CD14-positive monocyte (primary cell): ENCODE results near the gene KCNJ10. TPM values are rescaled to one million over a fixed set of nuclear protein-coding genes. Genes with fewer than 3 reads are reported as not detected.

Experiments used
- DNase-seq, 3 donors: peaks; one replicate each; pipeline ENCODE4 v3.0.0-alpha.2; 2011 to 2022
- H2AFZ ChIP-seq: 2 replicates; pipeline ENCODE4 v1.6.0; 2012; ENCODE audit warnings: mild to moderate bottlenecking, low read depth, low read length, inconsistent platforms; ENCODE audit not compliant: insufficient read depth, poor library complexity, severe bottlenecking
- H3K27ac ChIP-seq, 2 donors: 1 replicate in 1 of 2; 2 replicates in 1 of 2; pipeline ENCODE4 v1.5.1; 2012 to 2013; ENCODE audit warnings: low read length in 2 of 2, control low read depth in 1 of 2, inconsistent platforms in 1 of 2, low read depth in 1 of 2, mild to moderate bottlenecking in 1 of 2
- H3K27me3 ChIP-seq, 2 donors: one replicate each; pipeline versions ENCODE4 v1.6.0 to v1.6.1; 2011 to 2013; ENCODE audit warnings: low read length in 2 of 2; ENCODE audit not compliant: control insufficient read depth in 2 of 2, insufficient read depth in 2 of 2
- H3K36me3 ChIP-seq, 2 donors: replicated peaks in 1 of 2; 1 replicate in 1 of 2; 2 replicates in 1 of 2; pipeline versions ENCODE4 v1.5.1 to v1.6.1; 2012 to 2013; ENCODE audit warnings: low read length in 2 of 2, control low read depth in 1 of 2, inconsistent platforms in 1 of 2, mild to moderate bottlenecking in 1 of 2; ENCODE audit not compliant: insufficient read depth in 2 of 2, control insufficient read depth in 1 of 2
- H3K4me1 ChIP-seq, 2 donors: 1 replicate in 1 of 2; 2 replicates in 1 of 2; pipeline versions ENCODE4 v1.5.1 to v1.6.1; 2012 to 2013; ENCODE audit warnings: low read length in 2 of 2, control low read depth in 1 of 2, inconsistent platforms in 1 of 2, mild to moderate bottlenecking in 1 of 2, moderate library complexity in 1 of 2; ENCODE audit not compliant: insufficient read depth in 2 of 2, control insufficient read depth in 1 of 2
- H3K4me2 ChIP-seq: replicated peaks from 2 replicates; pipeline ENCODE3; 2012; ENCODE audit warnings: low read length, moderate library complexity, mild to moderate bottlenecking; ENCODE audit not compliant: poor library complexity, severe bottlenecking; ENCODE audit errors: extremely low read depth
- H3K4me3 ChIP-seq, 3 experiments: fragments of 200-600 bp in 1 of 3; sonication (generic) in 1 of 3; replicated peaks in 1 of 3; 1 replicate in 2 of 3; 2 replicates in 1 of 3; pipeline ENCODE4 v1.5.1; 2011 to 2013; ENCODE audit warnings: low read length in 3 of 3, mild to moderate bottlenecking in 3 of 3, control low read depth in 2 of 3, low read depth in 2 of 3, inconsistent platforms in 1 of 3, moderate library complexity in 1 of 3
- H3K79me2 ChIP-seq: 2 replicates; pipeline ENCODE4 v1.6.0; 2012; ENCODE audit warnings: mild to moderate bottlenecking, control low read depth, inconsistent platforms, low read length, moderate library complexity; ENCODE audit not compliant: insufficient read depth
- H3K9ac ChIP-seq: 2 replicates; pipeline ENCODE4 v1.6.0; 2017; ENCODE audit warnings: low read length, mild to moderate bottlenecking; ENCODE audit not compliant: insufficient read depth, poor library complexity, severe bottlenecking
- H3K9me3 ChIP-seq, 2 donors: replicated peaks in 1 of 2; 1 replicate in 1 of 2; 2 replicates in 1 of 2; pipeline versions ENCODE4 v1.5.1 to v1.6.1; 2012 to 2013; ENCODE audit warnings: low read length in 2 of 2, control low read depth in 1 of 2; ENCODE audit not compliant: control insufficient read depth in 1 of 2, insufficient read depth in 1 of 2
- H4K20me1 ChIP-seq: 2 replicates; pipeline ENCODE4 v1.6.0; 2012; ENCODE audit warnings: mild to moderate bottlenecking, low read length, control low read depth, moderate library complexity; ENCODE audit not compliant: insufficient read depth
- H3K27ac Mint-ChIP-seq, 7 donors: one replicate each; pipeline ENCODE4 v1.8.0; 2020; ENCODE audit warnings: mild to moderate bottlenecking in 7 of 7, mixed read lengths in 7 of 7, moderate library complexity in 6 of 7, inconsistent platforms in 2 of 7
- H3K27me3 Mint-ChIP-seq, 3 donors: one replicate each; pipeline ENCODE4 v1.8.0; 2021 to 2022; ENCODE audit warnings: low read depth in 3 of 3, mild to moderate bottlenecking in 3 of 3, mixed read lengths in 3 of 3, moderate library complexity in 3 of 3, inconsistent platforms in 1 of 3
- H3K36me3 Mint-ChIP-seq, 2 donors: one replicate each; pipeline ENCODE4 v1.8.0; 2020; ENCODE audit warnings: mixed read lengths in 2 of 2, inconsistent platforms in 1 of 2, mild to moderate bottlenecking in 1 of 2
- H3K4me1 Mint-ChIP-seq: one replicate; pipeline ENCODE4 v1.8.0; 2020; ENCODE audit warnings: mild to moderate bottlenecking, mixed read lengths
- H3K4me3 Mint-ChIP-seq, 2 donors: one replicate each; pipeline ENCODE4 v1.8.0; 2020; ENCODE audit warnings: mild to moderate bottlenecking in 2 of 2, mixed read lengths in 2 of 2, moderate library complexity in 1 of 2
- H3K9me3 Mint-ChIP-seq, 7 donors: one replicate each; pipeline ENCODE4 v1.8.0; 2020 to 2022; ENCODE audit warnings: mixed read lengths in 7 of 7, mild to moderate bottlenecking in 6 of 7, moderate library complexity in 6 of 7, inconsistent platforms in 2 of 7
- WGBS: methylation state at CpG from one replicate; pipeline ENCODE4 v1.1.5; 2013; ENCODE audit warnings: missing lambda C conversion rate; ENCODE audit not compliant: insufficient coverage; 5-methylcytosine and 5-hydroxymethylcytosine counted together
- intact Hi-C, 2 donors: fragments of 100-400 bp; cut with micrococcal nuclease; formaldehyde crosslinking; loops; one replicate each; pipeline versions ENCODE4 v1.15.0 to v1.15.1; 2023
- polyA plus RNA-seq, 3 donors: library from polyadenylated mRNA; depleted of rRNA in 1 of 3; unstranded in 2 of 3; stranded (reverse) in 1 of 3; fragments of 300-500 nt in 2 of 3; fragments of >200 nt in 1 of 3; fragmentation: Illumina TruSeq in 2 of 3; gene quantifications; 1 replicate in 2 of 3; 2 replicates in 1 of 3; pipeline ENCODE4 v1.2.3, GENCODE V29; 2012 to 2021
- TF ChIP-seq, protein P1 (sequence below): fragments of 200-600 bp; IDR thresholded peaks from one replicate; pipeline ENCODE4 v1.8.0; 2022; ENCODE audit warnings: antibody characterized with exemption, mild to moderate bottlenecking

KCNJ10 gene
- polyA plus RNA-seq, 3 donors, result 0.23 TPM; not detected in 2

GRCh38 chr1:159970932-159971342, 99.0 kb downstream of the KCNJ10 start:
- intact Hi-C loops, result no loop called here
- DNase-seq, result no peak

GRCh38 chr1:159968901-159969300, 101.1 kb downstream of the KCNJ10 start:
- Mint-ChIP-seq H3K9me3 (peaks cover 0 to 3% (median 0%) of the 10 kb centered on the region in 7 donors), H3K36me3 (no peaks in the 10 kb centered on the region), H3K4me1 (peaks cover 7% of the 10 kb centered on the region), H3K27ac (peak overlapping the region in 1 of 7 donors; percentile 16), H3K4me3 (no peak overlapping the region), H3K27me3 (peaks cover 0 to 10% (median 2%) of the 10 kb centered on the region in 3 donors)
- Histone ChIP-seq H3K36me3 (no peaks in the 10 kb centered on the region), H3K9me3 (no peaks in the 10 kb centered on the region), H3K4me3 (no peak overlapping the region), H4K20me1 (no peaks in the 10 kb centered on the region), H3K9ac (no peak overlapping the region), H3K27ac (no peak overlapping the region), H3K4me1 (peaks cover 9 to 11% of the 10 kb centered on the region in 2 donors), H2AFZ (no peak overlapping the region), H3K4me2 (no peak overlapping the region), H3K27me3 (peaks cover 0 to 3% of the 10 kb centered on the region in 2 donors), H3K79me2 (no peaks in the 10 kb centered on the region)
- TF ChIP-seq, protein P1, sequence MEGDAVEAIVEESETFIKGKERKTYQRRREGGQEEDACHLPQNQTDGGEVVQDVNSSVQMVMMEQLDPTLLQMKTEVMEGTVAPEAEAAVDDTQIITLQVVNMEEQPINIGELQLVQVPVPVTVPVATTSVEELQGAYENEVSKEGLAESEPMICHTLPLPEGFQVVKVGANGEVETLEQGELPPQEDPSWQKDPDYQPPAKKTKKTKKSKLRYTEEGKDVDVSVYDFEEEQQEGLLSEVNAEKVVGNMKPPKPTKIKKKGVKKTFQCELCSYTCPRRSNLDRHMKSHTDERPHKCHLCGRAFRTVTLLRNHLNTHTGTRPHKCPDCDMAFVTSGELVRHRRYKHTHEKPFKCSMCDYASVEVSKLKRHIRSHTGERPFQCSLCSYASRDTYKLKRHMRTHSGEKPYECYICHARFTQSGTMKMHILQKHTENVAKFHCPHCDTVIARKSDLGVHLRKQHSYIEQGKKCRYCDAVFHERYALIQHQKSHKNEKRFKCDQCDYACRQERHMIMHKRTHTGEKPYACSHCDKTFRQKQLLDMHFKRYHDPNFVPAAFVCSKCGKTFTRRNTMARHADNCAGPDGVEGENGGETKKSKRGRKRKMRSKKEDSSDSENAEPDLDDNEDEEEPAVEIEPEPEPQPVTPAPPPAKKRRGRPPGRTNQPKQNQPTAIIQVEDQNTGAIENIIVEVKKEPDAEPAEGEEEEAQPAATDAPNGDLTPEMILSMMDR, result no peak
- intact Hi-C loops, result no loop called here
- WGBS, result no CpG with 5 or more reads among the region's 3 CpGs
- peak in 1 of 3 donors; percentile 78 for DNase-seq

More at GRCh38 chr1:159970932-159971342, 99.0 kb downstream of the KCNJ10 start:
- Mint-ChIP-seq H3K4me1 (peaks cover 7% of the 10 kb centered on the region), H3K36me3 (no peaks in the 10 kb centered on the region), H3K27ac (no peak overlapping the region), H3K27me3 (peaks cover 0 to 7% (median 0%) of the 10 kb centered on the region in 3 donors), H3K9me3 (peaks cover 0 to 3% (median 0%) of the 10 kb centered on the region in 7 donors), H3K4me3 (no peak overlapping the region)
- Histone ChIP-seq H3K27ac (no peak overlapping the region), H3K9ac (no peak overlapping the region), H3K4me1 (peaks cover 9 to 11% of the 10 kb centered on the region in 2 donors), H3K4me2 (no peak overlapping the region), H2AFZ (no peak overlapping the region), H3K9me3 (no peaks in the 10 kb centered on the region), H3K79me2 (no peaks in the 10 kb centered on the region), H3K27me3 (peaks cover 0 to 11% of the 10 kb centered on the region in 2 donors), H4K20me1 (no peaks in the 10 kb centered on the region), H3K36me3 (no peaks in the 10 kb centered on the region), H3K4me3 (no peak overlapping the region)
- TF ChIP-seq, protein P1, result no peak
- no CpG with 5 or more reads among the region's 9 CpGs for WGBS
